Endothelial cell of umbilical vein (primary cell): ENCODE data around the gene GPR137. TPM values are rescaled to one million over a fixed set of nuclear protein-coding genes. Genes with fewer than 3 reads are reported as not detected.

Experiments used
- BruUV-seq: library from RNA; stranded (reverse); fragments of 400-500 nt; replicated peaks from 2 replicates; lab custom pipeline; 2021; lab: Mats Ljungman, UMichigan
- CTCF ChIA-PET: fragments of 300-600, 350-600 bp; sonication (Branson Sonifier 250); formaldehyde crosslinking; loops from one replicate; lab custom pipeline; 2021; ENCODE audit warnings: antibody characterized with exemption, inconsistent platforms; lab: Charles Lee
- POLR2A ChIA-PET: fragments of 300-600, 350-600 bp; sonication (Branson Sonifier 250); formaldehyde crosslinking; loops from one replicate; lab custom pipeline; 2021; ENCODE audit warnings: antibody characterized with exemption, inconsistent platforms; lab: Charles Lee
- DNase-seq: peaks from one replicate; pipeline ENCODE4 v3.0.0-alpha.2; 2011; ENCODE audit warnings: low read depth, low spot score
- FAIRE-seq: peaks from 2 replicates; lab custom pipeline; 2011; peaks lifted over from hg19 to GRCh38; lab: Jason Lieb, UNC
- H2AFZ ChIP-seq: 2 replicates; pipeline ENCODE4 v1.6.0; 2012; ENCODE audit warnings: low read depth, low read length, control low read depth, inconsistent platforms
- H3K27ac ChIP-seq: 2 replicates; pipeline ENCODE4 v1.5.1; 2011; ENCODE audit warnings: low read depth, mild to moderate bottlenecking, control low read depth, low read length, moderate library complexity; ENCODE audit not compliant: insufficient read depth
- H3K27me3 ChIP-seq, 2 experiments: 2 replicates each; pipeline versions ENCODE4 v1.6.0 to v1.6.1; 2011; ENCODE audit warnings: low read length in 2 of 2, mixed read lengths in 1 of 2; ENCODE audit not compliant: control insufficient read depth in 2 of 2, insufficient read depth in 2 of 2
- H3K36me3 ChIP-seq, 2 experiments: 2 replicates in 1 of 2; 3 replicates in 1 of 2; pipeline ENCODE4 v1.5.1; 2011; ENCODE audit warnings: low read length in 2 of 2, mild to moderate bottlenecking in 1 of 2, moderate library complexity in 1 of 2; ENCODE audit not compliant: control insufficient read depth in 2 of 2, insufficient read depth in 2 of 2; ENCODE audit errors: extremely low read depth in 1 of 2
- H3K4me1 ChIP-seq: 3 replicates; pipeline ENCODE4 v1.5.1; 2011; ENCODE audit warnings: mild to moderate bottlenecking, low read length; ENCODE audit not compliant: control insufficient read depth, insufficient read depth; ENCODE audit errors: extremely low read depth
- H3K4me2 ChIP-seq: 2 replicates; pipeline ENCODE4 v1.6.1; 2011; ENCODE audit warnings: low read length, control low read depth, mixed read lengths; ENCODE audit not compliant: insufficient read depth
- H3K4me3 ChIP-seq, 3 experiments: fragments of 200-600 bp in 1 of 3; sonication (generic), shearing (Covaris generic) in 1 of 3; replicated peaks in 1 of 3; 2 replicates each; pipeline ENCODE4 v1.5.1; 2011 to 2016; ENCODE audit warnings: control low read depth in 3 of 3, low read length in 3 of 3, mild to moderate bottlenecking in 2 of 3, inconsistent platforms in 1 of 3, low read depth in 1 of 3, moderate library complexity in 1 of 3; ENCODE audit not compliant: insufficient read depth in 1 of 3
- H3K79me2 ChIP-seq: 2 replicates; pipeline ENCODE4 v1.6.0; 2012; ENCODE audit warnings: low read length, inconsistent platforms; ENCODE audit not compliant: control insufficient read depth, insufficient read depth
- H3K9ac ChIP-seq: replicated peaks from 2 replicates; pipeline ENCODE3; 2011; ENCODE audit warnings: low read length, control low read depth; ENCODE audit not compliant: insufficient read depth; ENCODE audit errors: extremely low read depth
- H3K9me1 ChIP-seq: replicated peaks from 3 replicates; pipeline ENCODE4 v1.6.0; 2011; ENCODE audit warnings: mild to moderate bottlenecking, low read length; ENCODE audit not compliant: control insufficient read depth, insufficient read depth; ENCODE audit errors: extremely low read depth
- H3K9me3 ChIP-seq: replicated peaks from 2 replicates; pipeline ENCODE4 v1.5.1; 2012; ENCODE audit warnings: low read length, inconsistent platforms; ENCODE audit not compliant: control insufficient read depth, insufficient read depth
- H4K20me1 ChIP-seq: replicated peaks from 2 replicates; pipeline ENCODE3; 2011; ENCODE audit warnings: mild to moderate bottlenecking, low read length; ENCODE audit not compliant: control insufficient read depth, insufficient read depth; ENCODE audit errors: extremely low read depth
- EZH2 ChIP-seq: IDR thresholded peaks from 2 replicates; pipeline ENCODE4 v1.6.1; 2012; ENCODE audit warnings: borderline replicate concordance, low read depth, mild to moderate bottlenecking, moderate library complexity, low read length, inconsistent platforms; ENCODE audit not compliant: severe bottlenecking
- FOS ChIP-seq: IDR thresholded peaks from 2 replicates; pipeline ENCODE4 v1.6.1; 2011; ENCODE audit warnings: mild to moderate bottlenecking, low read length, moderate library complexity, borderline replicate concordance; ENCODE audit not compliant: insufficient read depth
- GATA2 ChIP-seq: IDR thresholded peaks from 2 replicates; pipeline ENCODE4 v1.7.0; 2011; ENCODE audit warnings: low read depth, mild to moderate bottlenecking, moderate library complexity, mixed read lengths, low read length; ENCODE audit not compliant: insufficient read length, insufficient read depth
- JUN ChIP-seq: IDR thresholded peaks from 2 replicates; pipeline ENCODE4 v1.6.1; 2011; ENCODE audit warnings: borderline replicate concordance, low read depth; ENCODE audit not compliant: insufficient read length, insufficient read depth
- MYC ChIP-seq: IDR thresholded peaks from one replicate; pipeline ENCODE4 v1.6.1; 2011; ENCODE audit warnings: mild to moderate bottlenecking, low read depth, low read length
- POLR2A ChIP-seq: IDR thresholded peaks from 2 replicates; pipeline ENCODE4 v1.6.1; 2012; ENCODE audit warnings: low read depth, mild to moderate bottlenecking, control low read depth, low read length
- POLR2AphosphoS5 ChIP-seq: IDR thresholded peaks from 2 replicates; pipeline ENCODE4 v1.6.1; 2012; ENCODE audit warnings: low read depth, mild to moderate bottlenecking, control low read depth, low read length, moderate library complexity; ENCODE audit not compliant: insufficient read depth
- dilution Hi-C: fragments of 300-500 bp; cut with MboI; formaldehyde crosslinking; loops from one replicate; pipeline ENCODE4 v1.15.0; 2019; ENCODE audit warnings: low sequenced_read_pairs; ENCODE audit not compliant: extremely low pct_ligation_motif_present
- intact Hi-C: fragments of 100-400 bp; cut with micrococcal nuclease; formaldehyde crosslinking; loops from one replicate; pipeline ENCODE4 v1.10.0; 2022
- polyA plus RNA-seq, 4 experiments: library from polyadenylated mRNA; depleted of rRNA in 3 of 4; stranded (reverse) in 3 of 4; unstranded in 1 of 4; fragments of >200 nt; gene quantifications; 2 replicates each; pipeline versions ENCODE4 v1.2.1 to v1.2.3, GENCODE V29; 2011 to 2012; ENCODE audit warnings: missing spikeins in 1 of 4
- total RNA-seq: library from RNA; stranded (reverse); gene quantifications from 2 replicates; pipeline ENCODE4 v1.2.3, GENCODE V29; 2021
- TF ChIP-seq, protein P1 (sequence below): IDR thresholded peaks from 2 replicates; pipeline ENCODE4 v1.6.1; 2011; ENCODE audit not compliant: insufficient read depth, insufficient read length
- TF ChIP-seq, protein P2 (sequence below), 2 donors: IDR thresholded peaks; 1 replicate in 1 of 2; 2 replicates in 1 of 2; pipeline ENCODE4 v1.5.1; 2011; ENCODE audit warnings: low read length in 2 of 2, mild to moderate bottlenecking in 2 of 2, moderate library complexity in 2 of 2, control low read depth in 1 of 2, inconsistent platforms in 1 of 2, low read depth in 1 of 2; ENCODE audit not compliant: insufficient read depth in 1 of 2; ENCODE audit errors: extremely low read depth in 1 of 2

Gene GPR137
- total and polyA plus RNA-seq, 2 donors (not counting 3 experiments of a cell fraction or from before 2014, with no cell fraction given): 40.9 to 42.5 TPM

DNA sequence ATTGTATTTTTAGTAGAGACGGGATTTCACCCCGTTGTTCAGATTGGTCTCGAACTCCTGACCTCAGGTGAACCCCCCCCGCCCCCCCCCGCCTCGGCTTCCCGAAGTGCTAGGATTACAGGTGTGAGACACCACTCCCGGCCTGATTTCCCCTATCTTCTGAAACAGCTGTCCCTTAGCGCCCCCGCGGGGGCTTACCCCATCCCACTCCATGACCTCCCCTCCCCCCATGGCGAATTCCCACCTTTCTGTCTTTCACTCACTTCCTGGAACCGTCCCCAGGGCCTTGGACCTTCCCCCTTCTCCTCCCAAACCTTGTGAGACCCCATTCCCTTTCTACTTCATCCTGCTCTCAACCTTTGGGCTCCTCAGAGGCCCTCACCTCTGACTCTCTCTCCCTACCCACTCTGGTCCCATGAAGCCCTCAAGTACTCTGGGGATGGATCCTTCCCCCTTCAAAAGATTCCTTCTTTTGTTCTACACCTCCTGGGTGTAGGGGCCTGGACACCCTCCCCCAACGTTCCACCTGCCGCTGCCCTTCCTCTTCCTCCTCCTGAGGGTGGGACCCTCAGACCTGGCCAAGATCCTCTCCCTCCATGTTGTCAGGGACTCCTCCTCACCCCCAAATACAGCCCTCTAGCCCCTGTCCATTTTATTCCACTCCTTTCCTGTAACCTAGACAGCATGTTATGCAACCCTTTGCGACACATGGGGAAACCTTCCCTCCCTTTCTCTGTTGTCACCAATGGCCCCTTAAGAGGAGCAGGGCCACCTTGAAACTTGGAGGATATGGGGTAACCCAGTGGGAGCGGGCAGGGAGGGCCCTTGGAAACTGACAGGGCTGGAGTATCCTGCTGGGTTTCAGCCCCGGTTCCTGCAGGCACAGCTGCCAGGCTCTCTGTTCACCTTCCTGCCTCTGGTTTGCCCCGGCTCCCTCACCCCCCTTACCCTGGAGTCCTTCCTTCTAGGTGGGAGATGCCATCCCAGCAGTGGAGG is 33.4 kb downstream of the GPR137 start:
- no peaks in the 10 kb centered on the region for H3K9me1 ChIP-seq
- no peak for DNase-seq
- no peak overlapping the region for H2AFZ ChIP-seq
- peaks cover 2 to 18% of the 10 kb centered on the region in 2 experiments for H3K36me3 ChIP-seq
- dilution Hi-C loops (no loop called here), intact Hi-C loops (loop anchor here (1.0 to 2.0 kb wide), 3 partner anchors 14 to 49 kb away; partner anchors contain the start of gene RPS6KA4)
- ChIA-PET CTCF (interaction anchor here (1.1 to 3.6 kb wide), 8 partner anchors 8 to 130 kb away, joined by 3 to 72 read pairs (median 12); partner anchors contain the start of gene CCDC88B), POLR2A (interaction anchor here (2.1 kb wide), 1 partner anchor 13 kb away, joined by 6 read pairs; no protein-coding TSS in a partner anchor)
- no peaks in the 10 kb centered on the region for H3K27me3 ChIP-seq
- TF ChIP-seq, protein P1, sequence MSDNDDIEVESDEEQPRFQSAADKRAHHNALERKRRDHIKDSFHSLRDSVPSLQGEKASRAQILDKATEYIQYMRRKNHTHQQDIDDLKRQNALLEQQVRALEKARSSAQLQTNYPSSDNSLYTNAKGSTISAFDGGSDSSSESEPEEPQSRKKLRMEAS: no peak
- TF ChIP-seq POLR2A: no peak
- TF ChIP-seq JUN: no peak
- no peak for TF ChIP-seq POLR2AphosphoS5
- TF ChIP-seq GATA2: no peak
- TF ChIP-seq, protein P2, sequence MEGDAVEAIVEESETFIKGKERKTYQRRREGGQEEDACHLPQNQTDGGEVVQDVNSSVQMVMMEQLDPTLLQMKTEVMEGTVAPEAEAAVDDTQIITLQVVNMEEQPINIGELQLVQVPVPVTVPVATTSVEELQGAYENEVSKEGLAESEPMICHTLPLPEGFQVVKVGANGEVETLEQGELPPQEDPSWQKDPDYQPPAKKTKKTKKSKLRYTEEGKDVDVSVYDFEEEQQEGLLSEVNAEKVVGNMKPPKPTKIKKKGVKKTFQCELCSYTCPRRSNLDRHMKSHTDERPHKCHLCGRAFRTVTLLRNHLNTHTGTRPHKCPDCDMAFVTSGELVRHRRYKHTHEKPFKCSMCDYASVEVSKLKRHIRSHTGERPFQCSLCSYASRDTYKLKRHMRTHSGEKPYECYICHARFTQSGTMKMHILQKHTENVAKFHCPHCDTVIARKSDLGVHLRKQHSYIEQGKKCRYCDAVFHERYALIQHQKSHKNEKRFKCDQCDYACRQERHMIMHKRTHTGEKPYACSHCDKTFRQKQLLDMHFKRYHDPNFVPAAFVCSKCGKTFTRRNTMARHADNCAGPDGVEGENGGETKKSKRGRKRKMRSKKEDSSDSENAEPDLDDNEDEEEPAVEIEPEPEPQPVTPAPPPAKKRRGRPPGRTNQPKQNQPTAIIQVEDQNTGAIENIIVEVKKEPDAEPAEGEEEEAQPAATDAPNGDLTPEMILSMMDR (IDR thresholded peaks at IDR 0.05; ENCODE audit: extremely low read depth in 1 of 2, insufficient read depth in 1 of 2, low read depth in 1 of 2, low read length in 2 of 2): no peak
- no peak for TF ChIP-seq FOS
- no peak for TF ChIP-seq MYC
- TF ChIP-seq EZH2: no peak
- BruUV-seq: no TSS peak
- H3K79me2 ChIP-seq: peaks cover 4% of the 10 kb centered on the region
- H3K27ac ChIP-seq: peak overlapping the region; percentile 58
- H3K9ac ChIP-seq: peak overlapping the region; percentile 74
- peak overlapping the region; percentile 75 for H3K4me2 ChIP-seq
- FAIRE-seq: no peak
- H4K20me1 ChIP-seq: no peaks in the 10 kb centered on the region
- H3K4me3 ChIP-seq: peak overlapping the region; percentile 49 to 75 (median 57)
- H3K4me1 ChIP-seq: peaks cover 10% of the 10 kb centered on the region
- H3K9me3 ChIP-seq: no peaks in the 10 kb centered on the region
